Right renal pelvis (tissue), 4 donors: ENCODE data around the gene C1QTNF5. TPM values are rescaled to one million over a fixed set of nuclear protein-coding genes. Genes with fewer than 3 reads are reported as not detected.

Experiments used
- DNase-seq, 4 donors: peaks; one replicate each; pipeline ENCODE4 v3.0.0-alpha.2; 2013; ENCODE audit warnings: low read depth in 4 of 4, low spot score in 3 of 4, missing footprints in 1 of 4
- polyA plus RNA-seq, 4 donors: library from polyadenylated mRNA; unstranded; fragments of 120-200 nt; gene quantifications; one replicate each; pipeline ENCODE4 v1.2.1, GENCODE V29; 2013; ENCODE audit not compliant: insufficient read length in 4 of 4

The C1QTNF5 gene
- polyA plus RNA-seq, 4 donors = 20.6 to 33.6 (median 25.5) TPM

- no peak for DNase-seq
These were observed 20.4 kb downstream of the C1QTNF5 start for GRCh38 chr11:119320240-119320775.

- no peak for DNase-seq
These were observed 20.9 kb downstream of the C1QTNF5 start for GRCh38 chr11:119319700-119320239.

- DNase-seq = no peak
These were observed 21.5 kb downstream of the C1QTNF5 start for GRCh38 chr11:119319136-119319699.

GRCh38 chr11:119318240-119319135, 22.2 kb downstream of the C1QTNF5 start:
- DNase-seq = no peak

GRCh38 chr11:119317592-119318239, 23.0 kb downstream of the C1QTNF5 start:
- no peak for DNase-seq

GRCh38 chr11:119316729-119317591, 23.7 kb downstream of the C1QTNF5 start, which contains the start of gene MCAM:
Gene MCAM (minus strand): TSS chr11:119317130. CDS start chr11:119317101, 29 bp downstream.
- DNase-seq = no peak

GRCh38 chr11:119316016-119316728, 24.5 kb downstream of the C1QTNF5 start:
- no peak for DNase-seq

GRCh38 chr11:119315131-119316015, 25.3 kb downstream of the C1QTNF5 start:
- no peak for DNase-seq

- no peak for DNase-seq
These were observed 26.0 kb downstream of the C1QTNF5 start for GRCh38 chr11:119314726-119315125.

- no peak for DNase-seq
These were observed 30.0 kb downstream of the C1QTNF5 start for GRCh38 chr11:119310682-119311052.

GRCh38 chr11:119309953-119310681, 30.6 kb downstream of the C1QTNF5 start:
- DNase-seq = no peak

- DNase-seq = no peak
These were observed 31.3 kb downstream of the C1QTNF5 start for GRCh38 chr11:119309411-119309810.

- no peak for DNase-seq
These were observed 32.7 kb downstream of the C1QTNF5 start for GRCh38 chr11:119307974-119308373.

- no peak for DNase-seq
These were observed 33.5 kb downstream of the C1QTNF5 start for GRCh38 chr11:119307219-119307618.

GRCh38 chr11:119306373-119306890, 34.3 kb downstream of the C1QTNF5 start:
- DNase-seq = no peak

GRCh38 chr11:119305556-119306372, 34.9 kb downstream of the C1QTNF5 start:
- no peak for DNase-seq
